GM12891 (cell line): ENCODE measurements around the gene MCU.

Experiments
- POLR2A ChIP-seq: IDR thresholded peaks from 2 replicates; pipeline ENCODE4 v1.6.1; 2011; ENCODE audit warnings: low read depth, low read length, control low read depth
- POLR2AphosphoS5 ChIP-seq: IDR thresholded peaks from 2 replicates; pipeline ENCODE4 v1.6.1; 2011; ENCODE audit warnings: low read depth, low read length, control low read depth
- SPI1 ChIP-seq: IDR thresholded peaks from 2 replicates; pipeline ENCODE4 v1.6.1; 2011; ENCODE audit warnings: low read depth, low read length, control low read depth
- TAF1 ChIP-seq: IDR thresholded peaks from 2 replicates; pipeline ENCODE4 v1.6.1; 2011; ENCODE audit warnings: low read depth, low read length, control low read depth

GRCh38 chr10:72814099-72814790 lies 122.3 kb downstream of the MCU start:
- no peak for TF ChIP-seq POLR2A
- no peak for TF ChIP-seq TAF1
- TF ChIP-seq POLR2AphosphoS5, result no peak
- no peak for TF ChIP-seq SPI1
